DMS79 (cell line): ENCODE measurements around the gene NOSTRIN.
"Not testable (repeated sequence)": the region's sequence is repeated elsewhere in the genome, so short reads cannot be mapped to it uniquely, and the experiment has no call there.

Experiments used
- DNase-seq: peaks from one replicate; lab custom pipeline; 2025; lab: John Stamatoyannopoulos, UW

NOSTRIN gene

DNA sequence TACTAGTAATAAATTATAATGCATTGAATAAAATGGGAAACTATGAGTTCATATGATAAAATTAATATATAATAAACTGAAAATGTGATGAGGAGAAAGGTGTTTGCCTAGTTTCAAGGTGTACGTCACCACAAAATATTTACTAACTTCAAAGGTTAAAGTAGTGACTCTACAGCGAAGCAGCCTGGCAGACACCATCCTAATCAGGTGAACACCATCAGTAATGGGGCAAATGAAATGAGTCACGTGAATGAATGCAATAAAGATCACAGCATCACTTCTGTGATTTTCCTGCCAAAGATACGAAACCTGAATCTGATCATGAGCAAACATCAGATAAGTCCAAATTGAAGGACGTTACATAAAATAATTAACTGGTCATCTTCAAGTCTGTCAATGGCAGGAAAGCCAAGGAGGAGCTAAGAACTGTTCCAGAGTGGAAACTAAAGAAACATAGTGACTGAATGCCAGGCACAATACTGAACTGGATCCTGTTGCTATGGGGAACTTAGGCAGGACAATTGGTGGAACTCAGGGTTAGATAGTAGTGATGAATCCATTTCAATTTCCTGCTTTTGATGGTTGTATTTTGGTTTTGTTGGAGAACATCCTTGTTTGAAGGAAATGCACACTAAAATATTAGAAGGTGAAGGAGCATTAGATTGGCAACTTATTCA is 12.1 kb upstream of the NOSTRIN start:
- no peak for DNase-seq

DNA sequence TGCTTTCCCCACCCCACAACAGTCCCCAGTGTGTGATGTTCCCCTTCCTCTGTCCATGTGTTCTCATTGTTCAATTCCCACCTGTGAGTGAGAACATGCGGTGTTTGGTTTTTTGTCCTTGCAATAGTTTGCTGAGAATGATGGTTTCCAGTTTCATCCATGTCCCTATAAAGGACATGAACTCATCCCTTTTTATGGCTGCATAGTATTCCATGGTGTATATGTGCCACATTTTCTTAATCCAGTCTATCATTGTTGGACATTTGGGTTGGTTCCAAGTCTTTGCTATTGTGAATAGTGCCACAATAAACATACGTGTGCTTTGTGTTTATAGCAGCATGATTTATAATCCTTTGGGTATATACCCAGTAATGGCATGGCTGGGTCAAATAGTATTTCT is 11.3 kb upstream of the NOSTRIN start:
- DNase-seq: not testable (repeated sequence)

DNA sequence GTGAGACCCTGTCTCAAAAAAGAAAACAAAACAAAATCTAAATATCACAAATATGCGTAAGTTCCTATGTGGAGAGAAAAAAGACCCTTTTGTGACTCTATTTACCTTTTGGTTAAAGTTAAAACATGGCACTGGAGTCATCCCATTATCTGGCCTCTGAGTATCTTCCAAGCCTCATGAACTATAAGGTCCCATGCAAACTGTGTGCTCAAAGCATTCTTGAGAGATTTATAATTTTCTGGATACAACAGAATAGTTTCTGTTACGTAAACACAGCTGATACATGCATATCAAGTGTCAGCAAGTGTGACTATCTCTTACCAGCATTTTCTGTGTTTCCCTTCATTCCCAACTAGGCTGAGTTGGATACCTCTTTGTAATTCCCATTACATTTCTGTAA is 8.8 kb upstream of the NOSTRIN start:
- no peak for DNase-seq

DNA sequence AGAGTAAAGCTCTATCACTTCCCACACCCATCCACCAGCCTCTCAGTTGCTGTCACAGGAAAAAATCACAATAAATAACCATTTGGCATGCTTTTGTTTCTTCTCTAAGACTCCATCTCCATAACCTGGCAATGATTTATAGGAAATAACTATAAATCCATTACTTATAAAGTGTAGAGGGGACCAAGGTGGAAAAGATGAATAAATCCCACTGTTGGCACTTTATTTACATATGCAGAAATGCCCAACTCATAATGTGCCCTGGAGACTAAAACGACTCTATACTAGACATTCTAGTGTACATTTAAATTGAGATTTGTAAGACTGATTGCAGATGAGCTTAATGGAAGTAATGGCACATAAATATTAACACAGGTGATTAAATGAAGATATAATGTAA is 7.5 kb upstream of the NOSTRIN start:
- no peak for DNase-seq

DNA sequence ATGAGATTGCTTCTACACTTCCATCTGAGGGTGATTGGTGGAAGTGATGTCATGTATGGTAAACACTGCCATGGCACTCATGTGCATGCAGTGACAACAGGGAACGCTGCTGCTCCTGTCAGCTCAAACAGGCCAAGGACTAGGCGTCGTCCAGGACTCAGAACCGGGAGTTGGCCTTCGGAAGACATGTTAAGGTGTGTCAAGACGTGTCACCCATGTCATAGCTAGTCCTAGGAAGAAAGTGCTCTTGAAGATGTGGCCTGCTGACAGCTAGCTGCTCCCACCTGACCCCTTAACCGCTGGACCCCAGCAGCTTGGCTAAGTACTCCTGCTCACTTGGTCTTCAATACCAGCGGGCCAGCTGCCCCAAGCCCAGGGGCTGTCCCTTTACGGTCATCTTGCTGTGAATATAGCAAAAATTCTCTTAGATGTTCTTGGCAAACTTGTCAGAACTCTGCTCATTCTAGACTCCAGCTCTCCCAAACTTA is 6.3 kb upstream of the NOSTRIN start:
- DNase-seq: no peak

DNA sequence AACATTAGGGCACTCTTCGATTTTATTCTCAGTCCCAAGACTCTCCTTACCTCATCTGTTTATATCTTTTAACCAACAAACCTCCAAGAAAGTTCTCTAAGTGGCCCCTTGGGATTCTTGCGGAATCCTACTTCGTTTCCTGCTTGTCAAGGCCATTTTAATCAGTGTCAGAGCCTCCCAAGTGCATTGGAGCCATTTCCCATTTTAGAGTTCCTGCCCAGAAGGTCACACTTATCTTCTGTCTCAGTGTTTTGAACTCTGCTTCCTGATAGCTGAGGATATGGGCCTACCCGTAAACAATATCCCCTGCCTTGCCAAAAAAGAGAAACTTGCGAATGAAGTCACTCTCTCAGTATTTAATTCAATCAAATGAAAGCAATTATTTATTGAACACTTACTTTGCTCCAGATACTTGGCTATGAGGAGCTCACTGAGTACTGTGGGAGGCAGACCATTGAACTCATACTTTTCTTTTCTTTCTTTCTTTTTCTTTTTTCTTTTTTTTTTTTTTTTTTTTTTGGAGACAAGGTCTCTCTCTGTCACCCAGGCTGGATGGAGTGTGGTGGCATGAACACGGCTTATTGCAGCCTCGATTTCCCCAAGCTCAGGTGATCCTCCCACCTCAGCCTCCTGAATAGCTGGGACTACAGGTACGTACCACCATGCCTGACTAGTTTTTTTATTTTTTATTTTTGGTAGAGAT is 5.7 kb upstream of the NOSTRIN start:
- no peak for DNase-seq

DNA sequence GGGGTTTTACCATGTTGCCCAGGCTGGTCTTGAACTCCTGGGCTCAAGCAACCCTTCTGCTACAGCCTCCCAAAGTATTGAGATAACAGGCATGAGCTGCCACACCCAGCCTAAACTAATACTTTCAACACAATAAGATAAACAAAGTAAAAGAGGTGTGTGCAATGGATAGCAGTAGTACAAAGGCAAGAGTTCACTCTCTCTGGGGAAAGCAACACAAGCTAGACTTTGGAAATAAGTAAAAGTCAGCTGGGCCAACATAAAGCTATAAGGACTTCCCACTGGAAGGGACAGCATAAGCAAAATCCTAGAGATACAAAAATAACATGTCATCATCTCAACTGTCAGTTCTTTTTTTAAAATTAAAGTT is 5.2 kb upstream of the NOSTRIN start:
- no peak for DNase-seq

DNA sequence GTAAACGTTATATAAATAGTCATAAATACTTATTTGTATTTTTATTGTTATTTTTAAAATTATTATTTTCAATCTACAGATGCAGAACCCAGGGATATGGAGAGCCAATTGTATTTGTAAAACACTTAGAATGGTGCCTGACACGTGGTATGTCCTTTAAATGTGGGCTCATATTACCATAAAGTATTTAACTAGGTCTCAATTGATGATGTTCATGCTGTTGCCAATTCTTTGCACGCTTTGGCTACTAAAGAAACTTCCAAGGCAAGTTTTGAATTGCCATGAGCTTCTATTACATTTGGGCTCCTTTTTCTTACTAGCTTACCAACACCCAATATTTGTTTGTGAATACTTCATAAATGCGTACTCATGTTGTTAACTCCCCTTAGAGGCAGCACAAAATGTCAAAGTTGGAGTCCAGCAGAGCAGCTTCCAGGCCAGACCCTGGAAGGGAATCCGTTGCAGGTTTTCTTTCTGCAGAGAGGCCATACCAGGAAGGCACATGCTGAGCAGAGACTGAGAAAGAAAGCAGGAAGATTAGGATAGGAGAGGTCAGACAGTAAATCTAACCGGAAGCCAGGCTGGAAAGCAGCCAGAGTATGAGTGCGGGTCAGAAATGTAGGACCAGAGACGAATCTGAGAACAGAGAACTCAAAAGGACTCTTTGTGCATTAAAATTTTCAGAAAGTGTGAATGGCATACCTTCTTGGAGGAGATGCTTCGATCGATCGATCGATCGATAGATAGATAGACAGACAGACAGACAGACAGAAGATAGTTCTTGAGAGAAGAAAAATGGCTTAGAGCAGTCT is 4.2 kb upstream of the NOSTRIN start:
- DNase-seq: peak; percentile 91

DNA sequence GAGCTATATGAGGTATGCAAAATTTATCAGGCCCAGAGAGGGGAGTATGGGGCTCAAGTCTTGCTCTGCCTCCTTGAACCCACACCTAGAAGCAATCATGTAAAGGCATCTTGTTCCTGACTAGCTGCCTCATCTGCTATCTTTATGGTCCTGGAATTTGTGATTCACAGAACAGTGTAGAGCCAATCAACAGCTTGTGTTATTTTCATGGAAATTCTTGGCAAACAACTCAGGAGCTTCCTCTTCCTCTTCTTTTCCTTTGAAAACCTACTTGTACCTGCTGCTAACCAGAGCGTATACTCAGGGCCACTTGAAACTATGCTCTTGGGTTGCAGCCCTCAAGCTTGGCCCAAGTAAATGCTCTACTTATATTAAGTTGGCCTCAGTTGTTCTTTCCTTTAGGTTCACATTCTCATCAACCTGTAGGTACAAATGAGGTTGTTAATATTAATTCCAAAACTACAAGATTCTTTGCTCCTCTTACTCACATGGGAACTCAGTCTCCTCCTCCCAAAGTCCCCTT is 3.5 kb upstream of the NOSTRIN start:
- peak; percentile 23 for DNase-seq

DNA sequence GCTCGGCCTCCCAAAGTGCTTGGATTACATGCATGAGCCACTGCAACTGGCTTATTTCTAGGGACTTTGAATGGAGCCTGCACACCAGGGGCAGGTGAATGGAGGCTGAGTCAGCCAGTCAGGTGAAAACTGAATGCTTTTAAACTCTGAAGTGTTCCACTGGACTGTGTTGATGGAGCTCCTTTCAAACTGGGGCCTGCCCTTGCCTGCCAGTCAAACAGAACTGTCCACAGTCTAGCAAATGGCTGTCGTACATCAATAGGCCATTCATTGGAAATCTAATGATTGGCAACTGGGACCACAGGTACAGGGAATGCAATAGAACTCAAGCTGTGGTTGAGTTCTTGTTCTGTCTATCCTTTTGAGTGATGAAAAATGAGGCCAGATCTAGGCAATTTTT is 966 bp upstream of the NOSTRIN start:
- no peak for DNase-seq

DNA sequence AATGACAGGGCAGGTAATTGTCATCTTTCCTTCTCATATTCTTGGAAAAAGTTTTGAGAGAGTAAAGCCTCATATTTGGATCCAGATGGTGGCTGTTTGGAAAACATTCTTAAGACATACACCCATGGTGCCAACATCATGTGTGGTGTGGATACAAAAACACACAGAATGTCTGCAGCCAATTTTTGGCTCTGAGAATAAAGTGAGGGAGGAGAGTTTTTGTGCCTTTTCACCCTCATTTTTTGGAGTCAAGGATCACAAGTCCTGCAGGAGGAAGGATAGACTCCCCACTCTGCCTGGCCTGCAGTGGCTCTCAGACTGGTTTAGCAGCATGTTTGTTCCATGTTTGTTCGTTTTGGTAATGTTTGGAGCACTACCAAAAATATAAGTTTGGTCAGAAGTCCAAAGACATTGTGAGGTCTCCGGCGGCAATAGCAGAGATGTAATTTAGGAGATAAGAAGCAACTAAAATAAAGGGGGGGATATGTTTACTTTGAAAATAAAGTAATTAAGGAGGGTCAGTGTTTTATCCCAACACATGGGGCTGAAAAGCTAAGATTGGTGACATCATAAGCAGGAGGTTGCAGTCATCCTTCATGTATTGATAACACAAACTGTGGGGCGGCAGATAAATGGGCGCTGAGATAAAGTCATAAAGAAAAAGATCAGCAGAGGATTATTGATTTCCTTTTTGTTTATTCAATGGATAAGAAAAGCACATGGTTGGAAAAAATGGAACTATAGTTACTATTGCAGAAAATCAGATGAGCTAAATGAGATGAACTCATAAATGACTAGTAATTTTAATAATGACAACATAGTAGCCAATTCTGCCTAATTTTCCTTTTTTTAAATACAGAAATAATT is 655 bp downstream of the NOSTRIN start:
- DNase-seq: no peak

DNA sequence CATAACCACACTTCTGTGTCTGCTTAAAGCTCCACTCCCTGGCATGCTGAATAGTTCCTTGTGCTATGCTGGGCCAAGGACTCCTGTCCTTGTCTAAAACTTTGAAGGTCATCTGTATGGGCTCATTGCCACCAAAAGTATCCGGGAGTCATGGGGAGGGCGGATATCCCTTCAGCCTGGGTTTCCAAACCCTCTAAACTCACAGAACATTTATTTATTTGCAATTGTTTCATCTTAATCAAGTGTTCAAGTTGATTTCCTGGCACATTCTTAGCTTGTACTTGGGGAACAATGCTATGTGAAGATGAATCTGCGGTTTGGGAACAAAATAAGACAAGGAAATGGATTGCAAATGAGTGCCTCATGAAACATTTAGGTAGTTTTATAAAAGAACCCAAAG is 1.8 kb downstream of the NOSTRIN start:
- no peak for DNase-seq

DNA sequence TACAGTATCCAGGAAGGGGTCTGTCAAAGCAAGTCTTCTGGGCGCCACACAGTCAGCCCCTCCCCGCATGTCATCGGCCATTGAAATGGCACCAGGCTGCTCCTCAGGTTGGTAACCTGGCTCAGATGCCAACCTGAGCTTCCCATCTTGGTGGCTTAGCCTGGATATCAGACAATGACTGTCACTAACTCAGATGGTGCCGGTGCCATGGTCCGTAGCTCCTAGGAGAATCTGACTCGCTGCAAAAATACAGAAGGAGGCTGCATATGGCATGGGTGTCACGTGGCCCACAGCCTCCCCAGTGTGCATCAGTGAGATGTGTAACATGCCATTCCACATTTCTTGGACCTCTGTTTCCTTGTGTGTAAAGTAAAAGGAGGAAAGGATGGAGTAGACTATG is 3.2 kb downstream of the NOSTRIN start:
- no peak for DNase-seq

DNA sequence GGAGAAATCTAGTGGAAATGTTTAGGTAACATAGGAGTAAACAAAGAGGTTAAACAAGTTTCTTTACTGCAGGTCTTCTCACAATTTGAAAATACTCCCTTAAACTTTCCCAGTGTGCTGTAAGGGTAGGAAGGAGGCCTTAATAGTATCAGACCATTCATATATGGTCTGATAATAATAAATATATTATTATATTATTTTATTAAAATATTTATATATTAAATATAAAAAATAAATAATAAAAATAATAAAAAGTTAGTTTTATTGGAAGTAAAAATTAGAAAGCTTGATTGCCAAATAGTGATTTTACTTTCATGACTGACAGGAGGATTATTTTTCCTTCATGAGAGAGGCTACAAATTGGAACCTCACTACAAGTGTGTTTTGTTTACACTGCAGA is 7.1 kb downstream of the NOSTRIN start:
- DNase-seq: no peak

DNA sequence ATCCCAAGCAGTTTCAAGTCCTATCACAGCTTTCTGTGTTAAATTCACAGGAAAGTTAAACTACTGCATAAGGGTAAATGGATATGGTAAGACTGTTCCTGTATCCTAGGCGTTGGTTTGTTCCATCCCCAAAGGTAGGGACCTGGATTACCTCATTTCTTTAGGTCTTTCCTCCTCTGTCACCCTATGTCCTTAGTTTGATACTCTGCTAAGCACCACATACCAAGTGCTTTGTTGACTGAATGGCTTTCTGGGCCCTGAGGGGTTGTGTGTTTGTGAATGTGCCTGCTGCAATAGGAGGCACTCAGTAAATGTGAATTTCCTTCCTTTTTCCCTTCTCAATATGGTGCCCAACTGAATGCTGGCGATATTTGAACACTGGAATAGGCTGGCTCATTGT is 7.8 kb downstream of the NOSTRIN start:
- DNase-seq: no peak

DNA sequence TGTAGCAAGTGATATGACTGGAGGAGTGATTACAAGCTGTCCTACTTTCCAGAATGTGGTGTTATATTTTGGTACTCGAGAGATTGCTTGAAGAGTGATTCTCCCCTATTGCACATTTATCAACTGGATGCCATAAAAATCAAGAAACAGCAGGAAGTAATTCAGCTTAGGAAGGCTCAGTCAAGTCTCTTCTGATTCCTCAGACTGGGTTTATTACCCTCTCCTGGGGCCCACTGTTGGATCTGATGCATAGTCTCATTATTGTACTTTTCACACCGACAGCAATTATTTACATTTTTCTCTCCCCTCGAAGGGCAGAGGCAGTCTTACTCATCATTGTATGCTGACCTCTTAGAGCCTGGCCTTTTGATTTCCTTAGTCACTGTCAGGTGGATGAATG is 9.3 kb downstream of the NOSTRIN start:
- no peak for DNase-seq

DNA sequence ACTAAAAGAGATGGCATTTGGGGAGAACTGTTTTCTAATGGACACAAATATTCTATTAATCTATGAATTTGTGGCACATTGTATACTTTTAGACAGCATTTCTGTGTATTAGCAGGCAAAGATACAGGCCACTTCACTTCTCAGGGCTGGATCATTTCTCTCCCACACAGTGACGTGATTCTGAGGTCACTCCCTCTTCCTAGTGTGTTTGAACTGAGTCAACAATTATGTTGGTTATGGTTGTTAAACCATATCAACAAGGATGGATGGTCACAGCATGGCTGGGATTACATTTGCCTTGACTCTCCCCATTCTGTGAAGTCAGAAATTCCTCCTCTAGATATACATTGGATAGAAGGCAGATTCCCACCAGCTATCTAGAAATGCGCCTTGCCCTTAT is 11.6 kb downstream of the NOSTRIN start:
- no peak for DNase-seq

DNA sequence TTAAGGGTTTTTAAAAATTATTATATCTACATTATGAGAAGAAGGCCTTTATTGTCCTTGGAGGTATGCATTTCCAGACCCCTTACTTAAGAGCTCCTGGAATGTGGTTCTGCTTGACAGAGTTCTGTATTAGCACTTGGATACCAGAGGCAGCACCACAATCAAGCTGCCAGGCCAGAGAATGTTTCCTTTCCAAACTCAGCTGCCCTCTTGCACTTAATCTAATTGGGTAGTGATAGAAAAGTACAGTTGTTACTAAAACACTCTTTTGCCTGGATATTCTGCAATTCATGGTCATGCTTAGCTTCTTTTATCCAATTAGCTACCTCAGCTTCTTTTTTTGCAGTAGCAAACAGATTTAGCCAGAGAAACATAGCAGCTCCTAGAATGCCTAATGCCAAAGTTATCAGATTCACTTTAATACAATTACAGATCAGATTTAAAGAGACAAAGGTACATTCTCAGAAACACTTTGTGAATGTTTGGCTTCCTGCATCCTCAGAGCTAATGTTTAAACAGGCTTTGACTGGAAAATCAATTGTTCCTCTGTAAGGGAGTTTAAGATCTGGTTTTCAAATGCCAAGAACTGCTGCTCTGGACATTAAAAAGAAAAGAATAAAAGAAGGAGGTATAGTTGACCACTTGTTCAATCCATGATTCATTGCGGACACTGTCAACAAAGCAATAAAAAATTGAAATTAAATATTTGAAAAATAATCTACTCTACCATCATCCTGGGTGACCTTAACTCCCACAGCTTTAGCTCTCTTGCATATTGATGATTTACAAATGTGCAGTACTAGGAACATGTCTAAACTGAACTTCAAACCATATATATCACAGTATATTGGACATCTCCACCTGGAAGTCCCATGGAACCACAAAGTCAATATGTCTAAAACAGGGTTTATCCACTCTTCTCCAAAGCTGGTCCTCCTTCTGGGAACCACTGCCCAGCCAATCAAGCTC is 12.8 kb downstream of the NOSTRIN start:
- DNase-seq: peak; percentile 27

DNA sequence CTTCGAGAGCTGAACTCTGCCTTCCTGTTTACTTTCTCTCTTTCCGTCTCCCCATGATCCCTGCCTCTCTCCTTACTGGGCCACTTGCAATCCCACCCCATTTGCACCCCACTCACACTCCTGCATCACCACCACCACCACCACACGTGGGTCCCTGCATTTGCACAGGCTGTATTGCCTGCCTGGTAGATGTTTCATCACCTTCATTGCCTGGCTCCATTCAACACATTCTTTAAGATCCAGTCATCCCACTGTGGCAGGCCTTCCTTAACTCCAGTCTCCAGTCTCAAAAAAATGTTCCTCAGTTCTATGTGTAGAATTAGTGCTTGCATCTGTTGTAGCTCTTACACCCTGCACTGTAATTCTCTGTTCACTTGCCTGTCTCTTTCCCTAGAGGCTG is 13.9 kb downstream of the NOSTRIN start:
- no peak for DNase-seq

DNA sequence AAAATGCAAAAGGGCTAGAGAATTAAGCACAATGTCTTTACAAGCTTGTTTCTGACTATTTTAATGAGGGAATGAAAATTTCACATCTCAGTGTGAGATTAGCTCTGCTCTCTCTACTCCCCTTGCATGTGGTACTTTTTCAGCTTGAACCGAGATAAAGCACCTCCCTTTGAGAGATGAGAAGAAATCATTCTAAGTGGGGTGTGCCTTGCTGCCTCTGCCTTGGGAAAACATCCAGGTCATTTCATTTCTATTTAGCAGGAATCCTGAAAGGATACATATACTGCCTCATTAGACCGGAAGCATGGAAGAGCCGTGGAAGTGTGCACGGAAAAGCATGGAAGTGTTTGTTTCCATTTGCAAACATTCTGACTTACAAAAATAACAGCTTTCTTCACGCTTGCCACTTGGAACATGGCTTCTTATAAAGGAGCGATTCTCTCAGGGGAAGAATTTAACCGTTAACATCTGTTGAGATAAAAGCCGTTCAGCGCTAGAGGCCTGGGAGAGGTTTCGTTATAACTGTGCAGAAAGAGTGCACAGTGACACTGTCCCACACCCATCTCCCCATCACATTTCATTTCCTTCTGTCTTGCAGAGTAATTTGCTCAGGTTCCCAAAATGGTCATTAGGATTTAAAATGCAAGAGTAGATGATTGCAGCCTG is 16.7 kb downstream of the NOSTRIN start:
- no peak for DNase-seq
